GM23248 (cell line): ENCODE measurements around the gene NEK4.

Source experiments
- EZH2 ChIP-seq: fragments of 200-600 bp; sonication (generic); IDR thresholded peaks from 2 replicates; pipeline ENCODE4 v1.6.1; 2018; ENCODE audit warnings: antibody characterized with exemption, mild to moderate bottlenecking; ENCODE audit not compliant: insufficient read depth, poor library complexity, severe bottlenecking
- EZH2phosphoT487 ChIP-seq: fragments of 200-600 bp; sonication (generic); IDR thresholded peaks from 2 replicates; pipeline ENCODE4 v1.6.1; 2018; ENCODE audit warnings: antibody characterized with exemption, moderate library complexity, mild to moderate bottlenecking, low read depth; ENCODE audit not compliant: insufficient read depth

GRCh38 chr3:52690560-52690959 lies 80.2 kb downstream of the NEK4 start:
- TF ChIP-seq EZH2: no peak
- no peak for TF ChIP-seq EZH2phosphoT487
